HCT116 (cell line): ENCODE data around the gene TBL1X. TPM values are rescaled to one million over a fixed set of nuclear protein-coding genes. Genes with fewer than 3 reads are reported as not detected.

Experiments
- ATAC-seq: fragments of 200-7000 bp; cut with Tn5 transposase; 2 replicates; pipeline ENCODE4 v1.9.1; 2020; ENCODE audit warnings: mild to moderate bottlenecking, moderate library complexity
- BruUV-seq: library from RNA; stranded (reverse); fragments of 400-500 nt; replicated peaks from 2 replicates; lab custom pipeline; 2021; lab: Mats Ljungman, UMichigan
- CTCF ChIA-PET: fragments of 300-600 bp; sonication (Branson Sonifier 250); formaldehyde crosslinking; loops from one replicate; lab custom pipeline; 2021; ENCODE audit warnings: antibody characterized with exemption; lab: Charles Lee
- POLR2A ChIA-PET: fragments of 300-600, 350-600 bp; sonication (Branson Sonifier 250); formaldehyde crosslinking; loops from one replicate; lab custom pipeline; 2021; ENCODE audit warnings: antibody characterized with exemption; lab: Charles Lee
- RAD21 ChIA-PET, 2 experiments: fragments of 300-600 bp; sonication (Branson Sonifier 250); formaldehyde crosslinking; loops; one replicate each; lab custom pipeline; 2023; ENCODE audit warnings: low total read pairs in 2 of 2; ENCODE audit not compliant: uncharacterized antibody in 2 of 2, unreplicated experiment in 2 of 2, low non-redundant PET in 1 of 2; lab: Charles Lee
- DNase-seq: peaks from one replicate; pipeline ENCODE4 v3.0.0-alpha.2; 2010; ENCODE audit warnings: low read depth, low spot score
- H2AFZ ChIP-seq: fragments of 200-600 bp; shearing (Covaris generic), sonication (generic); 2 replicates; pipeline ENCODE4 v1.6.1; 2017; ENCODE audit warnings: low read depth, mixed run types, mixed read lengths, antibody characterized with exemption, low read length; ENCODE audit not compliant: poor library complexity, severe bottlenecking
- H3K27ac ChIP-seq: 2 replicates; pipeline ENCODE4 v1.5.1; 2012; ENCODE audit warnings: low read depth, low read length
- H3K27me3 ChIP-seq: fragments of 200-600 bp; sonication (generic); 2 replicates; pipeline ENCODE4 v1.6.1; 2016; ENCODE audit warnings: mixed run types, low read length, mixed read lengths; ENCODE audit not compliant: insufficient read depth
- H3K36me3 ChIP-seq, 2 experiments: fragments of 200-500 bp in 1 of 2; fragments of 200-600 bp in 1 of 2; sonication (Bioruptor generic) in 1 of 2; sonication (generic) in 1 of 2; 2 replicates each; pipeline versions ENCODE4 v1.5.1 to v1.6.1; 2014 to 2016; ENCODE audit warnings: low read length in 2 of 2, inconsistent platforms in 1 of 2, mixed read lengths in 1 of 2, mixed run types in 1 of 2; ENCODE audit not compliant: insufficient read depth in 2 of 2, control insufficient read depth in 1 of 2
- H3K4me1 ChIP-seq, 2 experiments: fragments of 200-600 bp in 1 of 2; sonication (generic) in 1 of 2; 2 replicates each; pipeline versions ENCODE4 v1.5.1 to v1.6.1; 2012 to 2017; ENCODE audit warnings: low read length in 2 of 2, inconsistent platforms in 1 of 2, mild to moderate bottlenecking in 1 of 2, mixed read lengths in 1 of 2, mixed run types in 1 of 2, moderate library complexity in 1 of 2; ENCODE audit not compliant: insufficient read depth in 2 of 2, control insufficient read depth in 1 of 2
- H3K4me2 ChIP-seq: fragments of 200-600 bp; sonication (generic); 2 replicates; pipeline ENCODE4 v1.6.1; 2017; ENCODE audit warnings: mixed run types, low read length, mixed read lengths
- H3K4me3 ChIP-seq, 2 experiments: fragments of 200-600 bp in 1 of 2; sonication (generic) in 1 of 2; replicated peaks in 1 of 2; 2 replicates each; pipeline ENCODE4 v1.5.1; 2011 to 2016; ENCODE audit warnings: low read length in 2 of 2, control low read depth in 1 of 2, low read depth in 1 of 2, mild to moderate bottlenecking in 1 of 2, mixed read lengths in 1 of 2, mixed run types in 1 of 2
- H3K79me2 ChIP-seq: fragments of 200-600 bp; sonication (generic); 2 replicates; pipeline ENCODE4 v1.6.1; 2017; ENCODE audit warnings: mild to moderate bottlenecking, mixed run types, low read length, moderate library complexity, mixed read lengths; ENCODE audit not compliant: insufficient read depth
- H3K9ac ChIP-seq: fragments of 200-600 bp; sonication (generic); 2 replicates; pipeline ENCODE4 v1.6.1; 2016; ENCODE audit warnings: low read length, mixed read lengths
- H3K9me2 ChIP-seq: fragments of 200-600 bp; sonication (generic), shearing (Covaris generic); 2 replicates; pipeline ENCODE4 v1.6.1; 2017; ENCODE audit warnings: mixed run types, mild to moderate bottlenecking, moderate library complexity; ENCODE audit not compliant: insufficient read depth
- H3K9me3 ChIP-seq, 2 experiments: fragments of 200-500 bp in 1 of 2; fragments of 200-600 bp in 1 of 2; sonication (Bioruptor generic) in 1 of 2; sonication (generic) in 1 of 2; 2 replicates each; pipeline ENCODE4 v1.6.1; 2014 to 2017; ENCODE audit warnings: low read length in 2 of 2, mixed read lengths in 2 of 2, inconsistent platforms in 1 of 2, low read depth in 1 of 2, mild to moderate bottlenecking in 1 of 2, mixed run types in 1 of 2, moderate library complexity in 1 of 2; ENCODE audit not compliant: control insufficient read depth in 1 of 2, insufficient read depth in 1 of 2
- H4K20me1 ChIP-seq: fragments of 200-600 bp; sonication (generic), shearing (Covaris generic); 2 replicates; pipeline ENCODE4 v1.6.1; 2017; ENCODE audit warnings: mixed run types, mild to moderate bottlenecking, moderate library complexity; ENCODE audit not compliant: insufficient read depth
- ELF1 ChIP-seq: IDR thresholded peaks from 2 replicates; pipeline ENCODE4 v1.6.1; 2012; ENCODE audit warnings: low read depth, borderline replicate concordance
- EZH2 ChIP-seq: fragments of 200-600 bp; sonication (generic); IDR thresholded peaks from 2 replicates; pipeline ENCODE4 v1.6.1; 2017; ENCODE audit warnings: antibody characterized with exemption, mixed run types
- JUND ChIP-seq: IDR thresholded peaks from 2 replicates; pipeline ENCODE4 v1.6.1; 2012
- POLR2AphosphoS5 ChIP-seq: IDR thresholded peaks from 2 replicates; pipeline ENCODE4 v1.6.1; 2011; ENCODE audit warnings: mild to moderate bottlenecking, low read depth, low read length, moderate library complexity
- SIN3A ChIP-seq: IDR thresholded peaks from 2 replicates; pipeline ENCODE4 v1.6.1; 2012; ENCODE audit warnings: low read depth
- SP1 ChIP-seq: IDR thresholded peaks from 2 replicates; pipeline ENCODE4 v1.6.1; 2012; ENCODE audit warnings: low read depth
- ZNF274 ChIP-seq: fragments of 200-500 bp; sonication (Bioruptor generic); IDR thresholded peaks from 2 replicates; pipeline ENCODE4 v1.6.1; 2014; ENCODE audit warnings: mild to moderate bottlenecking, low read depth, low read length, inconsistent platforms
- intact Hi-C: fragments of 100-400 bp; cut with micrococcal nuclease; formaldehyde crosslinking; loops from 2 replicates; pipeline ENCODE4 v1.10.0; 2022
- total RNA-seq: library from RNA; stranded (reverse); gene quantifications from one replicate; pipeline ENCODE4 v1.2.1, GENCODE V29; 2021; ENCODE audit not compliant: unreplicated experiment
- TF ChIP-seq, protein P1 (sequence below): IDR thresholded peaks from 2 replicates; pipeline ENCODE4 v1.6.1; 2012
- TF ChIP-seq, protein P2 (sequence below): IDR thresholded peaks from 2 replicates; pipeline ENCODE4 v1.6.1; 2012

TBL1X gene
- total RNA-seq, 1 experiment from 2014 or later = 37.8 TPM

DNA sequence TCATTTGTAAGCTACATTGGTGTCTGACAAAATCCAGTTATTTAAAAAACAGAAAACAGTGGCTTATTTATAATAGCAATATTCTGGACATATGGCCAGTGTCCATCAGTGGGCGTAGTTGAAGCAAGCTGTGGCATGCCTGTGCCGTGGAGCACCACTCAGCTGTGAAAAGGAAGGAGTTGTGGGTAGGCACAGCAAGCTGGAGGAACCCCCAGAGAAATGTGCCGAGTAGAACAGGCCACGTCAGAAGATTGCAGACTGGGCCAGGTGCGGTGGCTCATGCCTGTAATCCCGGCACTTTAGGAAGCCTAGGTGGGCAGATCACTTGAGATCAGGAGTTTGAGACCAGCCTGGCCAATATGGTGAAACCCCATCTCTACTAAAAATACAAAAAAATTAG, 198.4 kb downstream of the TBL1X start:
- Histone ChIP-seq H3K4me1 (no peaks in the 10 kb centered on the region), H4K20me1 (no peaks in the 10 kb centered on the region), H3K27ac (no peak overlapping the region), H3K9me3 (no peaks in the 10 kb centered on the region), H3K27me3 (no peaks in the 10 kb centered on the region), H3K9me2 (no peaks in the 10 kb centered on the region), H3K9ac (no peak overlapping the region), H3K36me3 (no peaks in the 10 kb centered on the region), H2AFZ (no peak overlapping the region), H3K79me2 (no peaks in the 10 kb centered on the region), H3K4me2 (no peak overlapping the region), H3K4me3 (no peak overlapping the region)
- ATAC-seq (no peak), DNase-seq (no peak)
- BruUV-seq = no TSS peak
- ChIA-PET CTCF (no interaction called here), POLR2A (no interaction called here), RAD21 (no interaction called here)
- intact Hi-C loops = no loop called here
- TF ChIP-seq ELF1 (no peak), EZH2 (no peak), POLR2AphosphoS5 (no peak), ZNF274 (no peak), SP1 (no peak)
- TF ChIP-seq, all 23 proteins: peak for 0

DNA sequence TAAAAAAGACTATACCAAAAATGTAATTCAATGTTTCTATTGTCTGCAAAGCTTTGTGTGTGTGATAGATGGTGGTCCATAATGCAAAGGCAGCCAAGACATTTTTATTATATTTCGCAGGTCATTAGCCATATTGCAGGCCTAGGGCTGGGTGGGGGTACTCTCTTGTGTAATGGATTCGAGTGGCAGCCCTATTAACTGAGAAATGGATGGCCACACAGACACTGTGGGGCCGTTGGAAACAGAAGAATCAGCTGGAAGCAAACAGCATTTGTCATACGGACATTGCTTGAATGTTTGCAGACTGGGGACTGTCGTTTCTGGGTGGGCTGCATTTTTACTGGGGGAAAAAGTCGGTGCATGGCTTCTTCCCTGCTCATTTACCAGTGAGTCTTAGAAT, 199.4 kb downstream of the TBL1X start:
- ChIA-PET POLR2A (no interaction called here), RAD21 (no interaction called here), CTCF (no interaction called here)
- no peaks in the 10 kb centered on the region for H3K27me3 ChIP-seq
- no peak for ATAC-seq
- no peaks in the 10 kb centered on the region for H3K4me1 ChIP-seq
- H3K9me3 ChIP-seq = no peaks in the 10 kb centered on the region
- intact Hi-C loops = no loop called here
- H3K27ac ChIP-seq = no peak overlapping the region
- no peak overlapping the region for H2AFZ ChIP-seq
- H3K9ac ChIP-seq = no peak overlapping the region
- H3K4me3 ChIP-seq = no peak overlapping the region
- H3K9me2 ChIP-seq = no peaks in the 10 kb centered on the region
- no peak overlapping the region for H3K4me2 ChIP-seq
- no peaks in the 10 kb centered on the region for H4K20me1 ChIP-seq
- no peak for DNase-seq
- no TSS peak for BruUV-seq
- TF ChIP-seq SIN3A (no peak), ZNF274 (no peak), POLR2AphosphoS5 (no peak), JUND (no peak)
- TF ChIP-seq, protein P1, sequence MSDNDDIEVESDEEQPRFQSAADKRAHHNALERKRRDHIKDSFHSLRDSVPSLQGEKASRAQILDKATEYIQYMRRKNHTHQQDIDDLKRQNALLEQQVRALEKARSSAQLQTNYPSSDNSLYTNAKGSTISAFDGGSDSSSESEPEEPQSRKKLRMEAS = no peak
- TF ChIP-seq, protein P2, sequence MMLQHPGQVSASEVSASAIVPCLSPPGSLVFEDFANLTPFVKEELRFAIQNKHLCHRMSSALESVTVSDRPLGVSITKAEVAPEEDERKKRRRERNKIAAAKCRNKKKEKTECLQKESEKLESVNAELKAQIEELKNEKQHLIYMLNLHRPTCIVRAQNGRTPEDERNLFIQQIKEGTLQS = no peak
- TF ChIP-seq, all 23 proteins: peak for 0
- Histone ChIP-seq H3K79me2 (no peaks in the 10 kb centered on the region), H3K36me3 (no peaks in the 10 kb centered on the region)
